ENCODE data around the gene FARS2.

The FARS2 gene

GRCh38 chr6:5278047-5278446 is 16.7 kb downstream of the FARS2 start:
- Histone ChIP-seq H3K79me2 (ENCODE audit: low read length) (peaks cover 38% of the 10 kb centered on the region), H3K4me3 (ENCODE audit: low read length) (peak overlapping the region; percentile 68), H3K9me3 (ENCODE audit: insufficient read depth, low read length) (no peaks in the 10 kb centered on the region), H3K27me3 (ENCODE audit: low read depth, low read length) (no peaks in the 10 kb centered on the region), H3K27ac (ENCODE audit: low read length) (peak overlapping the region; percentile 100), H4K20me1 (ENCODE audit: insufficient read depth, low read length) (no peaks in the 10 kb centered on the region), H3K9ac (ENCODE audit: low read length) (peak overlapping the region; percentile 95), H2AFZ (ENCODE audit: low read depth, low read length) (no peak overlapping the region), H3K4me2 (ENCODE audit: low read length) (peak overlapping the region; percentile 91), H3K36me3 (replicated peaks; ENCODE audit: low read depth, low read length) (peaks cover 4% of the 10 kb centered on the region), H3K4me1 (ENCODE audit: low read length) (peaks cover 73% of the 10 kb centered on the region)
- TF ChIP-seq CTCF (IDR thresholded peaks at IDR 0.05; ENCODE audit: low read depth, low read length) (no peak), EZH2phosphoT487 (IDR thresholded peaks at IDR 0.05; ENCODE audit: low read depth) (no peak)

GRCh38 chr6:5278565-5279120 is 17.3 kb downstream of the FARS2 start:
- no peak for TF ChIP-seq CTCF (IDR thresholded peaks at IDR 0.05; ENCODE audit: low read depth, low read length)
- no peak for TF ChIP-seq EZH2phosphoT487 (IDR thresholded peaks at IDR 0.05; ENCODE audit: low read depth)
- Histone ChIP-seq H3K36me3 (replicated peaks; ENCODE audit: low read depth, low read length) (peaks cover 4% of the 10 kb centered on the region), H3K79me2 (ENCODE audit: low read length) (peaks cover 41% of the 10 kb centered on the region), H3K9me3 (ENCODE audit: insufficient read depth, low read length) (no peaks in the 10 kb centered on the region), H4K20me1 (ENCODE audit: insufficient read depth, low read length) (no peaks in the 10 kb centered on the region), H3K9ac (ENCODE audit: low read length) (peak overlapping the region; percentile 95), H3K27me3 (ENCODE audit: low read depth, low read length) (no peaks in the 10 kb centered on the region), H2AFZ (ENCODE audit: low read depth, low read length) (no peak overlapping the region), H3K27ac (ENCODE audit: low read length) (peak overlapping the region; percentile 100), H3K4me1 (ENCODE audit: low read length) (peaks cover 77% of the 10 kb centered on the region), H3K4me2 (ENCODE audit: low read length) (peak overlapping the region; percentile 91), H3K4me3 (ENCODE audit: low read length) (peak overlapping the region; percentile 68)

GRCh38 chr6:5279891-5280338 is 18.6 kb downstream of the FARS2 start:
- Histone ChIP-seq H3K36me3 (replicated peaks; ENCODE audit: low read depth, low read length) (peaks cover 4% of the 10 kb centered on the region), H3K79me2 (ENCODE audit: low read length) (peaks cover 48% of the 10 kb centered on the region), H3K4me1 (ENCODE audit: low read length) (peaks cover 78% of the 10 kb centered on the region), H4K20me1 (ENCODE audit: insufficient read depth, low read length) (no peaks in the 10 kb centered on the region), H3K4me2 (ENCODE audit: low read length) (peak overlapping the region; percentile 50), H3K9ac (ENCODE audit: low read length) (peak overlapping the region; percentile 64), H3K27me3 (ENCODE audit: low read depth, low read length) (no peaks in the 10 kb centered on the region), H2AFZ (ENCODE audit: low read depth, low read length) (no peak overlapping the region), H3K4me3 (ENCODE audit: low read length) (peak overlapping the region; percentile 14; the same call in 1 of the 2 replicates), H3K9me3 (ENCODE audit: insufficient read depth, low read length) (no peaks in the 10 kb centered on the region), H3K27ac (ENCODE audit: low read length) (peak overlapping the region; percentile 100)
- TF ChIP-seq EZH2phosphoT487 (IDR thresholded peaks at IDR 0.05; ENCODE audit: low read depth) (no peak), CTCF (IDR thresholded peaks at IDR 0.05; ENCODE audit: low read depth, low read length) (no peak)

- Histone ChIP-seq H3K9ac (ENCODE audit: low read length) (peak overlapping the region; percentile 64), H2AFZ (ENCODE audit: low read depth, low read length) (no peak overlapping the region), H3K4me3 (ENCODE audit: low read length) (peak overlapping the region; percentile 33; the same call in 1 of the 2 replicates), H3K27me3 (ENCODE audit: low read depth, low read length) (no peaks in the 10 kb centered on the region), H3K36me3 (replicated peaks; ENCODE audit: low read depth, low read length) (peaks cover 4% of the 10 kb centered on the region), H3K79me2 (ENCODE audit: low read length) (peaks cover 54% of the 10 kb centered on the region), H3K27ac (ENCODE audit: low read length) (peak overlapping the region; percentile 100), H3K4me1 (ENCODE audit: low read length) (peaks cover 73% of the 10 kb centered on the region), H3K4me2 (ENCODE audit: low read length) (peak overlapping the region; percentile 50), H4K20me1 (ENCODE audit: insufficient read depth, low read length) (no peaks in the 10 kb centered on the region), H3K9me3 (ENCODE audit: insufficient read depth, low read length) (no peaks in the 10 kb centered on the region)
- TF ChIP-seq EZH2phosphoT487 (IDR thresholded peaks at IDR 0.05; ENCODE audit: low read depth) (no peak), CTCF (IDR thresholded peaks at IDR 0.05; ENCODE audit: low read depth, low read length) (no peak)
Measured at GRCh38 chr6:5280920-5281319, 19.6 kb downstream of the FARS2 start.

Data from OCI-LY3 (cell line).